HepG2 (cell line): ENCODE results near the gene SDR9C7. TPM values are rescaled to one million over a fixed set of nuclear protein-coding genes. Genes with fewer than 3 reads are reported as not detected.

Experiments used
- ATAC-seq: fragments of 200-7000 bp; cut with Tn5 transposase; 3 replicates; pipeline ENCODE4 v1.9.1; 2020; ENCODE audit warnings: mild to moderate bottlenecking, moderate library complexity
- BruUV-seq: library from RNA; stranded (reverse); fragments of 400-500 nt; replicated peaks from 2 replicates; lab custom pipeline; 2021; lab: Mats Ljungman, UMichigan
- CTCF ChIA-PET: fragments of 300-600 bp; formaldehyde crosslinking; extraction: SDS; loops from one replicate; lab custom pipeline; 2021; ENCODE audit warnings: low total read pairs, inconsistent platforms, low intra/inter-chr PET ratio; lab: Yijun Ruan, JAX
- POLR2A ChIA-PET: fragments of 350-600 bp; sonication (Branson Sonifier 250); formaldehyde crosslinking; loops from one replicate; lab custom pipeline; 2020; ENCODE audit warnings: antibody characterized with exemption, inconsistent platforms; lab: Yijun Ruan, JAX
- DNase-seq: peaks from one replicate; pipeline ENCODE4 v3.0.0-alpha.2; 2015; ENCODE audit warnings: low spot score
- FAIRE-seq: peaks from 3 replicates; lab custom pipeline; 2011; peaks lifted over from hg19 to GRCh38; lab: Jason Lieb, UNC
- H2AFZ ChIP-seq: one replicate; pipeline ENCODE4 v1.6.1; 2011; ENCODE audit warnings: low read length, inconsistent platforms
- H3K27ac ChIP-seq: fragments of 300-600 bp; 3 replicates; pipeline ENCODE4 v1.8.0; 2011; ENCODE audit warnings: mixed run types, mild to moderate bottlenecking, mixed read lengths, low read length, inconsistent platforms; ENCODE audit not compliant: insufficient read depth; ENCODE audit errors: extremely low read length
- H3K27me3 ChIP-seq, 2 experiments: fragments of 200-600 bp in 1 of 2; 2 replicates in 1 of 2; 3 replicates in 1 of 2; pipeline versions ENCODE4 v1.6.0 to v1.8.0; 2011; ENCODE audit warnings: low read length in 2 of 2, mild to moderate bottlenecking in 2 of 2, moderate library complexity in 2 of 2, inconsistent platforms in 1 of 2; ENCODE audit not compliant: insufficient read depth in 2 of 2, control insufficient read depth in 1 of 2
- H3K36me3 ChIP-seq, 2 experiments: fragments of 200-600 bp in 1 of 2; replicated peaks in 1 of 2; 2 replicates in 1 of 2; 3 replicates in 1 of 2; pipeline versions ENCODE4 v1.5.1 to v1.8.0; 2011; ENCODE audit warnings: low read length in 2 of 2, inconsistent platforms in 1 of 2; ENCODE audit not compliant: insufficient read depth in 2 of 2, control insufficient read depth in 1 of 2
- H3K4me1 ChIP-seq: 2 replicates; pipeline ENCODE4 v1.5.1; 2012; ENCODE audit warnings: low read length, inconsistent platforms; ENCODE audit not compliant: insufficient read depth
- H3K4me2 ChIP-seq: 2 replicates; pipeline ENCODE4 v1.6.0; 2011; ENCODE audit warnings: low read depth, low read length, inconsistent platforms
- H3K4me3 ChIP-seq, 3 experiments: fragments of 200-600 bp in 1 of 3; sonication (generic), shearing (Covaris generic) in 1 of 3; replicated peaks in 1 of 3; 2 replicates each; pipeline ENCODE4 v1.5.1; 2011 to 2016; ENCODE audit warnings: low read length in 3 of 3, inconsistent platforms in 2 of 3, low read depth in 2 of 3, mild to moderate bottlenecking in 2 of 3, control low read depth in 1 of 3, mixed read lengths in 1 of 3; ENCODE audit not compliant: insufficient read depth in 1 of 3
- H3K79me2 ChIP-seq: one replicate; pipeline ENCODE4 v1.6.1; 2011; ENCODE audit warnings: low read length, inconsistent platforms; ENCODE audit not compliant: insufficient read depth
- H3K9ac ChIP-seq: 2 replicates; pipeline ENCODE4 v1.6.0; 2011; ENCODE audit warnings: mild to moderate bottlenecking, low read depth, low read length, inconsistent platforms; ENCODE audit not compliant: insufficient read depth
- H3K9me3 ChIP-seq: 2 replicates; pipeline ENCODE4 v1.5.1; 2012; ENCODE audit warnings: mild to moderate bottlenecking, low read length
- H4K20me1 ChIP-seq: 2 replicates; pipeline ENCODE4 v1.6.0; 2011; ENCODE audit warnings: inconsistent platforms, mild to moderate bottlenecking, low read length, moderate library complexity; ENCODE audit not compliant: insufficient read depth
- ATF7 ChIP-seq, 2 experiments: fragments of 450-650 bp in 1 of 2; sonication (generic) in 1 of 2; formaldehyde crosslinking in 1 of 2; IDR thresholded peaks; 2 replicates each; pipeline versions ENCODE4 v1.4.0 to v1.6.1; 2016 to 2020; ENCODE audit warnings: antibody characterized with exemption in 1 of 2, mild to moderate bottlenecking in 1 of 2, missing genetic modification reagents in 1 of 2
- FOSL1 ChIP-seq: sonication (generic); formaldehyde crosslinking; IDR thresholded peaks from 2 replicates; pipeline ENCODE4 v1.9.0; 2021; ENCODE audit warnings: missing genetic modification reagents, borderline replicate concordance
- FOXA1 ChIP-seq, 2 experiments: fragments of 450-650 bp in 1 of 2; sonication (generic) in 1 of 2; formaldehyde crosslinking in 1 of 2; IDR thresholded peaks; 2 replicates each; pipeline versions ENCODE4 v1.4.0 to v1.6.1; 2016 to 2020; ENCODE audit warnings: missing genetic modification reagents in 1 of 2
- MED8 ChIP-seq: sonication (generic); formaldehyde crosslinking; IDR thresholded peaks from 2 replicates; pipeline ENCODE4 v1.8.1; 2023; ENCODE audit warnings: mild to moderate bottlenecking, missing genetic modification reagents; ENCODE audit not compliant: insufficient replicate concordance
- MEIS2 ChIP-seq: sonication (generic); formaldehyde crosslinking; IDR thresholded peaks from 2 replicates; pipeline ENCODE4 v1.9.0; 2021; ENCODE audit warnings: mild to moderate bottlenecking, missing genetic modification reagents
- NCOA5 ChIP-seq: sonication (generic); formaldehyde crosslinking; IDR thresholded peaks from 2 replicates; pipeline ENCODE4 v1.4.0; 2020; ENCODE audit warnings: missing genetic modification reagents
- PRDM10 ChIP-seq: sonication (generic); formaldehyde crosslinking; IDR thresholded peaks from 2 replicates; pipeline ENCODE4 v1.4.0; 2020; ENCODE audit warnings: low read depth, missing genetic modification reagents
- RFXANK ChIP-seq: IDR thresholded peaks from 2 replicates; pipeline ENCODE4 v1.6.1; 2016
- TBX2 ChIP-seq: sonication (generic); formaldehyde crosslinking; IDR thresholded peaks from 2 replicates; pipeline ENCODE4 v1.5.0; 2020; ENCODE audit warnings: missing genetic modification reagents, mild to moderate bottlenecking, borderline replicate concordance
- ZBTB46 ChIP-seq: sonication (generic); formaldehyde crosslinking; IDR thresholded peaks from 2 replicates; pipeline ENCODE4 v1.4.0; 2020; ENCODE audit warnings: mild to moderate bottlenecking, missing genetic modification reagents, borderline replicate concordance
- ZBTB49 ChIP-seq: sonication (generic); formaldehyde crosslinking; IDR thresholded peaks from 2 replicates; pipeline ENCODE4 v1.4.0; 2020; ENCODE audit warnings: missing genetic modification reagents, borderline replicate concordance
- ZFP90 ChIP-seq: sonication (generic); formaldehyde crosslinking; IDR thresholded peaks from 2 replicates; pipeline ENCODE4 v1.8.0; 2022; ENCODE audit warnings: missing genetic modification reagents, mild to moderate bottlenecking, inconsistent platforms, borderline replicate concordance
- ZNF10 ChIP-seq: sonication (generic); formaldehyde crosslinking; IDR thresholded peaks from 2 replicates; pipeline ENCODE4 v1.4.0; 2020; ENCODE audit warnings: mild to moderate bottlenecking, low read depth, missing genetic modification reagents, borderline replicate concordance
- ZNF207 ChIP-seq: fragments of 450-650 bp; IDR thresholded peaks from 2 replicates; pipeline ENCODE4 v1.6.1; 2016; ENCODE audit warnings: antibody characterized with exemption, borderline replicate concordance
- ZNF354B ChIP-seq: sonication (generic); formaldehyde crosslinking; IDR thresholded peaks from 2 replicates; pipeline ENCODE4 v1.8.0; 2022; ENCODE audit warnings: mild to moderate bottlenecking, missing genetic modification reagents
- ZNF451 ChIP-seq: sonication (generic); formaldehyde crosslinking; IDR thresholded peaks from 2 replicates; pipeline ENCODE4 v1.5.0; 2020; ENCODE audit warnings: mild to moderate bottlenecking, missing genetic modification reagents
- ZNF558 ChIP-seq: sonication (generic); formaldehyde crosslinking; IDR thresholded peaks from 2 replicates; pipeline ENCODE4 v1.9.0; 2022; ENCODE audit warnings: mild to moderate bottlenecking, missing genetic modification reagents, borderline replicate concordance
- WGBS: methylation state at CpG from one replicate; pipeline ENCODE4 v1.1.6; 2017; ENCODE audit warnings: low lambda C conversion rate; 5-methylcytosine and 5-hydroxymethylcytosine counted together
- in situ Hi-C: cut with HindIII; loops from 2 replicates; pipeline ENCODE4 v1.10.0; 2017; ENCODE audit warnings: low pct_unique_long_range_greater_than_20kb; ENCODE audit not compliant: extremely low pct_ligation_motif_present
- intact Hi-C: fragments of 100-400 bp; cut with micrococcal nuclease; formaldehyde crosslinking; loops from one replicate; pipeline ENCODE4 v1.10.0; 2022; ENCODE audit not compliant: unreplicated experiment
- polyA plus RNA-seq, 8 experiments: library from polyadenylated mRNA; depleted of rRNA in 3 of 8; stranded (reverse) in 7 of 8; unstranded in 1 of 8; fragments of >200 nt; fragmentation: Illumina TruSeq in 4 of 8; extraction: Trizol in 4 of 8; gene quantifications; 2 replicates each; pipeline versions ENCODE4 v1.2.1 to v1.2.3, GENCODE V29; 2011 to 2016; ENCODE audit warnings: low read depth in 4 of 8, missing spikeins in 1 of 8, mixed read lengths in 1 of 8; ENCODE audit not compliant: insufficient read depth in 1 of 8
- total RNA-seq, 5 experiments: library from RNA; depleted of rRNA; stranded (reverse); fragments of >200 nt; fragmentation: Illumina TruSeq; extraction: Trizol; gene quantifications; 2 replicates each; pipeline ENCODE4 v1.2.3, GENCODE V29; 2016; ENCODE audit warnings: low read depth in 1 of 5

The SDR9C7 gene
- total and polyA plus RNA-seq, 2 of the 13 experiments (the other 11 are each of a cell fraction or from before 2014, with no cell fraction given) = 0.04 TPM; not detected in 1

- TF ChIP-seq ZBTB46 (CRISPR knock-in tag) (no peak), RFXANK (no peak), MEIS2 (CRISPR knock-in tag) (no peak), FOSL1 (CRISPR knock-in tag) (no peak), ZNF10 (no peak), ZBTB49 (CRISPR knock-in tag) (no peak)
Observed at GRCh38 chr12:56980268-56980667, 46.1 kb upstream of the SDR9C7 start (continued).

GRCh38 chr12:56979628-56980027 lies 45.4 kb upstream of the SDR9C7 start:
- no peak for FAIRE-seq
- ATAC-seq = no peak
- POLR2A ChIA-PET = no interaction called here
- no peak for TF ChIP-seq MED8 (CRISPR knock-in tag)
- no peak for TF ChIP-seq ZNF558
- no peak for TF ChIP-seq NCOA5 (CRISPR knock-in tag)
- no peak for TF ChIP-seq ZNF207
- no peak for TF ChIP-seq ZFP90 (CRISPR knock-in tag)
- no peak for TF ChIP-seq ZNF354B
- no peak for TF ChIP-seq ATF7 (IDR thresholded peaks at IDR 0.05)
- TF ChIP-seq ATF7 (CRISPR knock-in tag; IDR thresholded peaks at IDR 0.05) = no peak
- TF ChIP-seq ZNF451 (CRISPR knock-in tag) = no peak
- no peak for TF ChIP-seq PRDM10 (CRISPR knock-in tag)
- no peak for TF ChIP-seq TBX2 (CRISPR knock-in tag)
- TF ChIP-seq FOXA1 (IDR thresholded peaks at IDR 0.05) = no peak
- no peak for TF ChIP-seq FOXA1 (CRISPR knock-in tag; IDR thresholded peaks at IDR 0.05)

More at GRCh38 chr12:56979628-56980027, 45.4 kb upstream of the SDR9C7 start:
- no peaks in the 10 kb centered on the region for H3K4me1 ChIP-seq
- no peaks in the 10 kb centered on the region for H3K79me2 ChIP-seq
- DNase-seq = no peak
- intact Hi-C loops = no loop called here
- no peak overlapping the region for H3K4me3 ChIP-seq
- H3K9me3 ChIP-seq = no peaks in the 10 kb centered on the region
- in situ Hi-C loops = no loop called here
- H4K20me1 ChIP-seq = no peaks in the 10 kb centered on the region
- WGBS = 43% methylated on average over 1 of the region's 3 CpGs
- no peak overlapping the region for H3K9ac ChIP-seq
- CTCF ChIA-PET = no interaction called here
- no peaks in the 10 kb centered on the region; a peak in 2 of 5 replicates for H3K27me3 ChIP-seq
- H3K27ac ChIP-seq = no peak overlapping the region
- H3K36me3 ChIP-seq = no peaks in the 10 kb centered on the region
- no peak overlapping the region for H3K4me2 ChIP-seq
- H2AFZ ChIP-seq = no peak overlapping the region
- no TSS peak for BruUV-seq
